ENCODE measurements around the gene KLF18.
A peak's percentile ranks its signal among the peaks of the same experiment; 100 is the strongest.

The KLF18 gene

GRCh38 chr1:44141531-44141930 lies at the start of gene KLF18:
Gene KLF18, minus strand, starts transcription at chr1:44141631. Its CDS starts 0 bp downstream, at chr1:44141631.
- TF ChIP-seq ZNF707 (tag by site-specific recombination; IDR thresholded peaks at IDR 0.05) (no peak), ATF2 (tag by site-specific recombination; IDR thresholded peaks at IDR 0.05; ENCODE audit: low read depth) (no peak), ZNF561 (tag by site-specific recombination; IDR thresholded peaks at IDR 0.05; ENCODE audit: borderline replicate concordance) (no peak), HOXA7 (CRISPR knock-in tag; IDR thresholded peaks at IDR 0.05; ENCODE audit: borderline replicate concordance) (no peak), BCL6B (tag by site-specific recombination; IDR thresholded peaks at IDR 0.05) (no peak), ZXDB (tag by site-specific recombination; IDR thresholded peaks at IDR 0.05) (no peak), ZNF391 (tag by site-specific recombination; IDR thresholded peaks at IDR 0.05; ENCODE audit: borderline replicate concordance, low read depth) (no peak), ZNF785 (tag by site-specific recombination; IDR thresholded peaks at IDR 0.05) (no peak), ZNF324 (tag by site-specific recombination; IDR thresholded peaks at IDR 0.05) (no peak), HIC1 (tag by site-specific recombination; IDR thresholded peaks at IDR 0.05) (no peak), ZNF155 (tag by site-specific recombination; IDR thresholded peaks at IDR 0.05) (no peak), TRIM28 (IDR thresholded peaks at IDR 0.05; ENCODE audit: borderline replicate concordance, low read length) (no peak), ZNF596 (tag by site-specific recombination; IDR thresholded peaks at IDR 0.05) (no peak)
- no peaks in the 10 kb centered on the region for H3K4me1 ChIP-seq (ENCODE audit: control insufficient read depth, insufficient read depth, low read length)
- POLR2A ChIA-PET: no interaction called here
- H3K4me3 ChIP-seq (ENCODE audit: low read depth, low read length): no peak within 1 kb of the TSS
- CTCF ChIA-PET: no interaction called here
- H3K27ac ChIP-seq (ENCODE audit: extremely low read depth, low read depth, low read length): no peak within 1 kb of the TSS
- H3K9me3 ChIP-seq (ENCODE audit: control insufficient read depth, insufficient read depth, low read depth, low read length): no peaks in the 10 kb centered on the region
- H3K36me3 ChIP-seq (ENCODE audit: control insufficient read depth in 2 of 2, insufficient read depth in 1 of 2, low read length in 2 of 2): no peaks in the 10 kb centered on the region

GRCh38 chr1:44174630-44175029 lies 33.2 kb upstream of the KLF18 start:
- no peak for TF ChIP-seq ZNF660 (tag by site-specific recombination; IDR thresholded peaks at IDR 0.05)
- peak; percentile 99 for TF ChIP-seq SETDB1 (IDR thresholded peaks at IDR 0.05; ENCODE audit: insufficient read length, low read length)
- peak; percentile 90 for TF ChIP-seq TRIM28 (IDR thresholded peaks at IDR 0.05; ENCODE audit: borderline replicate concordance, low read length)
- TF ChIP-seq ZNF549 (tag by site-specific recombination; IDR thresholded peaks at IDR 0.05): peak; percentile 36; the same call in 1 of the 2 replicates
- no peak for TF ChIP-seq ZNF169 (tag by site-specific recombination; IDR thresholded peaks at IDR 0.05)
- no peak overlapping the region for H3K4me3 ChIP-seq (ENCODE audit: low read depth, low read length)
- H3K27ac ChIP-seq (ENCODE audit: extremely low read depth, low read depth, low read length): no peak overlapping the region
- POLR2A ChIA-PET: no interaction called here
- H3K9me3 ChIP-seq (ENCODE audit: control insufficient read depth, insufficient read depth, low read depth, low read length): no peaks in the 10 kb centered on the region
- H3K4me1 ChIP-seq (ENCODE audit: control insufficient read depth, insufficient read depth, low read length): no peaks in the 10 kb centered on the region
- no peaks in the 10 kb centered on the region for H3K36me3 ChIP-seq (ENCODE audit: control insufficient read depth in 2 of 2, insufficient read depth in 1 of 2, low read length in 2 of 2)
- CTCF ChIA-PET: no interaction called here

GRCh38 chr1:44170281-44170823 lies 28.9 kb upstream of the KLF18 start:
- H3K9me3 ChIP-seq (ENCODE audit: control insufficient read depth, insufficient read depth, low read depth, low read length): no peaks in the 10 kb centered on the region
- POLR2A ChIA-PET: interaction anchor here (0.5 kb wide), 2 partner anchors 12 to 139 kb away, joined by 3 read pairs; partner anchors contain the start of gene SLC6A9
- TF ChIP-seq ZNF596 (tag by site-specific recombination; IDR thresholded peaks at IDR 0.05) (no peak), ZNF426 (tag by site-specific recombination; IDR thresholded peaks at IDR 0.05) (no peak), ZNF488 (tag by site-specific recombination; IDR thresholded peaks at IDR 0.05) (no peak), ZNF707 (tag by site-specific recombination; IDR thresholded peaks at IDR 0.05) (no peak), ZNF660 (tag by site-specific recombination; IDR thresholded peaks at IDR 0.05) (no peak), ZNF2 (tag by site-specific recombination; IDR thresholded peaks at IDR 0.05) (no peak), ZNF544 (tag by site-specific recombination; IDR thresholded peaks at IDR 0.05) (no peak), ZFHX2 (tag by site-specific recombination; conservative IDR thresholded peaks at IDR 0.05) (no peak), ZNF561 (tag by site-specific recombination; IDR thresholded peaks at IDR 0.05; ENCODE audit: borderline replicate concordance) (no peak), ZNF23 (tag by site-specific recombination; IDR thresholded peaks at IDR 0.05; ENCODE audit: borderline replicate concordance) (no peak), ZNF521 (tag by site-specific recombination; IDR thresholded peaks at IDR 0.05) (no peak), ATF2 (tag by site-specific recombination; IDR thresholded peaks at IDR 0.05; ENCODE audit: low read depth) (no peak)

More at GRCh38 chr1:44170281-44170823, 28.9 kb upstream of the KLF18 start:
- H3K4me3 ChIP-seq (ENCODE audit: low read depth, low read length): no peak overlapping the region
- CTCF ChIA-PET: interaction anchor here (0.5 to 0.8 kb wide), 3 partner anchors 9 to 122 kb away, joined by 3 read pairs; no protein-coding TSS in a partner anchor
- no peaks in the 10 kb centered on the region for H3K36me3 ChIP-seq (ENCODE audit: control insufficient read depth in 2 of 2, insufficient read depth in 1 of 2, low read length in 2 of 2)
- no peaks in the 10 kb centered on the region for H3K4me1 ChIP-seq (ENCODE audit: control insufficient read depth, insufficient read depth, low read length)
- no peak overlapping the region for H3K27ac ChIP-seq (ENCODE audit: extremely low read depth, low read depth, low read length)

Data from HEK293 (cell line).